Prostate gland (tissue), 2 donors: Measurements from ENCODE around the gene RABGAP1L. TPM values are rescaled to one million over a fixed set of nuclear protein-coding genes. Genes with fewer than 3 reads are reported as not detected.

Experiments
- DNase-seq: peaks from one replicate; pipeline ENCODE4 v3.0.0-alpha.2; 2019; ENCODE audit warnings: low spot score
- H3K27ac ChIP-seq, 2 donors: fragments of 200-600 bp; sonication (generic); 2 replicates each; pipeline ENCODE4 v1.5.1; 2017 to 2019
- H3K27me3 ChIP-seq: fragments of 200-600 bp; sonication (generic); replicated peaks from 2 replicates; pipeline ENCODE4 v1.5.1; 2019; ENCODE audit not compliant: insufficient read depth
- H3K36me3 ChIP-seq, 2 donors: fragments of 200-600 bp; sonication (generic); 1 replicate in 1 of 2; 2 replicates in 1 of 2; pipeline versions ENCODE4 v1.5.1 to v1.8.1; 2017 to 2019
- H3K4me1 ChIP-seq: fragments of 200-600 bp; sonication (generic); replicated peaks from 2 replicates; pipeline ENCODE4 v1.5.1; 2019
- H3K4me3 ChIP-seq, 2 donors: fragments of 200-600 bp; sonication (generic); 2 replicates each; pipeline ENCODE4 v1.5.1; 2017 to 2019
- H3K9me3 ChIP-seq: fragments of 200-600 bp; sonication (generic); 2 replicates; pipeline ENCODE4 v1.5.1; 2017
- POLR2A ChIP-seq: fragments of 450-650 bp; IDR thresholded peaks from one replicate; pipeline ENCODE4 v1.6.1; 2016; ENCODE audit warnings: antibody characterized with exemption, mild to moderate bottlenecking
- POLR2AphosphoS5 ChIP-seq: sonication (generic); formaldehyde crosslinking; IDR thresholded peaks from one replicate; pipeline ENCODE4 v1.6.1; 2017; ENCODE audit warnings: antibody characterized with exemption
- WGBS: methylation state at CpG from one replicate; pipeline ENCODE4 v1.1.5; 2018; 5-methylcytosine and 5-hydroxymethylcytosine counted together
- intact Hi-C: fragments of 100-400 bp; cut with DNase I; formaldehyde crosslinking; loops from one replicate; pipeline ENCODE4 v1.14.2; 2022
- total RNA-seq, 2 donors: library from RNA; depleted of rRNA; stranded (reverse); fragments of >200 nt; gene quantifications; one replicate each; pipeline ENCODE4 v1.1.0, GENCODE V29; 2016
- TF ChIP-seq, protein P1 (sequence below), 4 experiments: fragments of 200-600 bp in 2 of 4; fragments of 450-650 bp in 2 of 4; sonication (generic) in 2 of 4; IDR thresholded peaks; 1 replicate in 3 of 4; 2 replicates in 1 of 4; pipeline ENCODE4 v1.5.1; 2016 to 2019; ENCODE audit warnings: antibody characterized with exemption in 4 of 4, mild to moderate bottlenecking in 2 of 4, moderate library complexity in 2 of 4

RABGAP1L gene
- total RNA-seq, 2 donors from 2014 or later = 32.3 to 41.5 TPM

GRCh38 chr1:174276087-174276486 lies 116.8 kb downstream of the RABGAP1L start:
- 93% methylated on average over 1 of the region's 1 CpG for WGBS
- TF ChIP-seq, protein P1, sequence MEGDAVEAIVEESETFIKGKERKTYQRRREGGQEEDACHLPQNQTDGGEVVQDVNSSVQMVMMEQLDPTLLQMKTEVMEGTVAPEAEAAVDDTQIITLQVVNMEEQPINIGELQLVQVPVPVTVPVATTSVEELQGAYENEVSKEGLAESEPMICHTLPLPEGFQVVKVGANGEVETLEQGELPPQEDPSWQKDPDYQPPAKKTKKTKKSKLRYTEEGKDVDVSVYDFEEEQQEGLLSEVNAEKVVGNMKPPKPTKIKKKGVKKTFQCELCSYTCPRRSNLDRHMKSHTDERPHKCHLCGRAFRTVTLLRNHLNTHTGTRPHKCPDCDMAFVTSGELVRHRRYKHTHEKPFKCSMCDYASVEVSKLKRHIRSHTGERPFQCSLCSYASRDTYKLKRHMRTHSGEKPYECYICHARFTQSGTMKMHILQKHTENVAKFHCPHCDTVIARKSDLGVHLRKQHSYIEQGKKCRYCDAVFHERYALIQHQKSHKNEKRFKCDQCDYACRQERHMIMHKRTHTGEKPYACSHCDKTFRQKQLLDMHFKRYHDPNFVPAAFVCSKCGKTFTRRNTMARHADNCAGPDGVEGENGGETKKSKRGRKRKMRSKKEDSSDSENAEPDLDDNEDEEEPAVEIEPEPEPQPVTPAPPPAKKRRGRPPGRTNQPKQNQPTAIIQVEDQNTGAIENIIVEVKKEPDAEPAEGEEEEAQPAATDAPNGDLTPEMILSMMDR (IDR thresholded peaks at IDR 0.05) = no peak
- TF ChIP-seq POLR2A = no peak
- no peak for TF ChIP-seq POLR2AphosphoS5
- intact Hi-C loops = no loop called here
- no peak overlapping the region for H3K27ac ChIP-seq
- H3K36me3 ChIP-seq = no peaks in the 10 kb centered on the region
- no peak overlapping the region for H3K4me3 ChIP-seq
- no peak for DNase-seq
- no peaks in the 10 kb centered on the region for H3K27me3 ChIP-seq
- no peaks in the 10 kb centered on the region for H3K9me3 ChIP-seq
- H3K4me1 ChIP-seq = no peaks in the 10 kb centered on the region

DNA sequence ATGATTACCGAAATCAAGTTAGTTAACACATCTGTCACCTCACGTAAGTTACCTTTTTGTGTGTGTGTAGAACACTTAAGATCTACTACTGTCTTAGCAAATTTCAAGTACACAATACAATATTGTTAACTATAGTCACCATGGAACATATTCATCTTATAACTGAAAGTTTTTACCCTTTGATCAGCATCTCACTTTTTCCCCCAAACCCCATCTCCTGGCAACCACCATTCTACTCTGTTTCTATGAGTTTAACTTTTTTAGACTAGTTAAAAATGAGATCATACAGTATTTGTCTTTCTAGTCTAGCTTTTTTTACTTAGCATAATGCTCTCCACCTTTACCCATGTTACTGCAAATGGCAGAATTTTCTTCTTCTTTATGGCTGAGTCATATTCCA lies 124.7 kb downstream of the RABGAP1L start:
- Histone ChIP-seq H3K27ac (no peak overlapping the region), H3K4me3 (no peak overlapping the region), H3K4me1 (no peaks in the 10 kb centered on the region), H3K9me3 (no peaks in the 10 kb centered on the region), H3K27me3 (no peaks in the 10 kb centered on the region), H3K36me3 (no peaks in the 10 kb centered on the region)
- intact Hi-C loops = no loop called here
- TF ChIP-seq POLR2AphosphoS5 = no peak
- TF ChIP-seq, protein P1 (IDR thresholded peaks at IDR 0.05) = no peak
- DNase-seq = no peak
- WGBS = 97% methylated on average over 2 of the region's 2 CpGs

DNA sequence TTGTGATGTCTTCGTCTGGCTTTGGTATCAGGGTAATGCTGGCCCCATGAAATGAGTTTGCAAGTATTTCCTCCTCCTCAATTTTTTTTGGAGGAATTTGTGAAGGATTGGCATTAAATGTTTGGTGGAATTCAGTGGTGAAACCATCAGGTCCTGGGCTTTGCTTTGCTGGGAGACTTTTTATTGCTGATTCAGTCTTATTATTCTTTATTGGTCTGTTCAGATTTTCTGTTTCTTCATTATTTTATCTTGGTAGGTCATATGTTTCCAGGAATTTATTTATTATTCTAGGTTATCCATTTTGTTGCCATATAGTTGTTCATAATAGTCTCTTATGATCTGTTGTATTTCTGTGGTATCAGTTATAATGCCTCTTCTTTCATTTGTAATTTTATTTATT lies 126.7 kb downstream of the RABGAP1L start:
- TF ChIP-seq, protein P1 (IDR thresholded peaks at IDR 0.05) = no peak
- TF ChIP-seq POLR2AphosphoS5 (no peak), POLR2A (no peak)
- intact Hi-C loops = no loop called here
- no peaks in the 10 kb centered on the region for H3K36me3 ChIP-seq
- no peaks in the 10 kb centered on the region for H3K4me1 ChIP-seq
- no peak for DNase-seq
- no peaks in the 10 kb centered on the region for H3K9me3 ChIP-seq
- WGBS = 100% methylated on average over 1 of the region's 1 CpG
- no peak overlapping the region for H3K27ac ChIP-seq
- H3K4me3 ChIP-seq = no peak overlapping the region
- H3K27me3 ChIP-seq = no peaks in the 10 kb centered on the region

GRCh38 chr1:174289644-174290310 lies 130.5 kb downstream of the RABGAP1L start:
- no peak for DNase-seq
- 87% methylated on average over 2 of the region's 2 CpGs for WGBS
- H3K36me3 ChIP-seq = no peaks in the 10 kb centered on the region
- H3K4me1 ChIP-seq = no peaks in the 10 kb centered on the region
- no peak overlapping the region for H3K4me3 ChIP-seq
- H3K9me3 ChIP-seq = no peaks in the 10 kb centered on the region
- H3K27ac ChIP-seq = no peak overlapping the region
- intact Hi-C loops = no loop called here
- no peaks in the 10 kb centered on the region for H3K27me3 ChIP-seq
- TF ChIP-seq, protein P1 (IDR thresholded peaks at IDR 0.05) = no peak
- TF ChIP-seq POLR2AphosphoS5 (no peak), POLR2A (no peak)

GRCh38 chr1:174291059-174291458 lies 131.7 kb downstream of the RABGAP1L start:
- intact Hi-C loops = no loop called here
- no peak overlapping the region for H3K4me3 ChIP-seq
- H3K27me3 ChIP-seq = no peaks in the 10 kb centered on the region
- H3K4me1 ChIP-seq = no peaks in the 10 kb centered on the region
- TF ChIP-seq POLR2AphosphoS5 = no peak
- TF ChIP-seq, protein P1 (IDR thresholded peaks at IDR 0.05) = no peak
- TF ChIP-seq POLR2A = no peak
- H3K27ac ChIP-seq = no peak overlapping the region
- H3K36me3 ChIP-seq = no peaks in the 10 kb centered on the region
- no peak for DNase-seq
- no peaks in the 10 kb centered on the region for H3K9me3 ChIP-seq
